Central memory CD4-positive, alpha-beta T cell (primary cell): ENCODE data around the gene TNFSF13B.

Experiments used
- DNase-seq: peaks from one replicate; pipeline ENCODE4 v3.0.0; 2022

The TNFSF13B gene

GRCh38 chr13:108352599-108352998 is 83.1 kb downstream of the TNFSF13B start:
- no peak for DNase-seq

- DNase-seq, result no peak
These were observed 87.7 kb downstream of the TNFSF13B start for GRCh38 chr13:108357228-108357627.
